ENCODE results near the gene OR4X2. TPM values are rescaled to one million over a fixed set of nuclear protein-coding genes. Genes with fewer than 3 reads are reported as not detected.
"Not testable (repeated sequence)": the region's sequence is repeated elsewhere in the genome, so short reads cannot be mapped to it uniquely, and the experiment has no call there.

OR4X2 gene, protein sequence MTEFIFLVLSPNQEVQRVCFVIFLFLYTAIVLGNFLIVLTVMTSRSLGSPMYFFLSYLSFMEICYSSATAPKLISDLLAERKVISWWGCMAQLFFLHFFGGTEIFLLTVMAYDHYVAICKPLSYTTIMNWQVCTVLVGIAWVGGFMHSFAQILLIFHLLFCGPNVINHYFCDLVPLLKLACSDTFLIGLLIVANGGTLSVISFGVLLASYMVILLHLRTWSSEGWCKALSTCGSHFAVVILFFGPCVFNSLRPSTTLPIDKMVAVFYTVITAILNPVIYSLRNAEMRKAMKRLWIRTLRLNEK
- total RNA-seq (2014; rRNA removed), result not detected in 2 replicates
- polyA plus RNA-seq (2012), result not detected

DNA sequence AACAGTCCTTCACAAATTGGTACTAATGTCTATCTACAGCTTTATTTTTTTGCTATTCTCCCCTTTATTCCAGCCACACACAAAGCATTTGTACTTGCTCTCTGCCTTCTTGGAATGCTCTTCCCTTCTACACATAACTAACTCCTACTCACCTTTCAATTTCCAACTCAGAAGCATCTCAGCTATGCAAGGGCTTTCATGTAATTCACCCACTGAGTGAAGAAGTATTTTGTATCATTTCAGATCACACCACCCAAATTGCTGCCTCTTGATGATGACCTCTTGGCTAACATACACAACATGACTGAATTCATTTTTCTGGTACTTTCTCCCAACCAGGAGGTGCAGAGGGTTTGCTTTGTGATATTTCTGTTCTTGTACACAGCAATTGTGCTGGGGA, at the start of gene OR4X2:
Gene OR4X2 (plus strand): TSS at position 301 of the 400 bp plus-strand sequence. CDS start 0 bp downstream, at position 301.
- DNase-seq (ENCODE audit: low read depth), result no peak

DNA sequence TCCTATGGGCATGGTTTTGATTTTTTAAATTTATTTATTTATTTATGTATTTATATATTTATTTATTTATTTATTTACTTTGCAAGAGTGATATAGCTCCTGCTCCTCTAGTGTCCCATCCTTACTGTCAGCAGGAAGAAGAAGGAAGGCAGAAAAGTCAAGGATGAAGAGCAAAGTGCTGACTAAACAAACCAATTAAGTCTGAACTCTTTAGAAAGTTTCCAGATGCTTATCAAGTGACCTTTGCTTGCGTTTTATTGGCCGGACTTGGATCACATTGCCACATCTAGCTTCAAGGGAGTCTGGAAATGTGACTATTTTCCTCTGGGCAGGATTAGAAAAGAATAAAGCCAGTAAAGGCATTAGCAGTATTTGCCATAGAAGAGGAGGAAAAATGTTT, 37.0 kb upstream of the OR4X2 start:
- DNase-seq (ENCODE audit: low read depth), result no peak

DNA sequence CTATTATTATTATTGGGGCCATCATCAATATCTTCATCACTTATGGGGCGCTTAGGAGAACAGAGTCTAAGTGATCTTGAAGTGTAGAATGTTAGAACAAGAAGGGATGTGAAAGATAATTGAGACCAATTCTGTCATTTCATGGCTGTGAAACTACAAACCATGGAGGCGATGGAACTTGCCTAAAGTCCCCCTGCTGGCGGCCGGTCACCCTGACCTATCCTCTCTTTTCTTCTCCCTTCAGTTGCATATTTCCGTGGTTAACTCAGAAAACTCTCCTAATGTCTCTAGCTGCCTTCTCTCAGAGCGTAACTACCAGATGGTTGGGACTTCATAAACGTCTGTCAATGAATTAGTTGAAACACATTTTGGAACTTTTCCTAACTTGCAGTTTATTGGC, 34.9 kb upstream of the OR4X2 start:
- peak; percentile 0 for DNase-seq (ENCODE audit: low read depth)

DNA sequence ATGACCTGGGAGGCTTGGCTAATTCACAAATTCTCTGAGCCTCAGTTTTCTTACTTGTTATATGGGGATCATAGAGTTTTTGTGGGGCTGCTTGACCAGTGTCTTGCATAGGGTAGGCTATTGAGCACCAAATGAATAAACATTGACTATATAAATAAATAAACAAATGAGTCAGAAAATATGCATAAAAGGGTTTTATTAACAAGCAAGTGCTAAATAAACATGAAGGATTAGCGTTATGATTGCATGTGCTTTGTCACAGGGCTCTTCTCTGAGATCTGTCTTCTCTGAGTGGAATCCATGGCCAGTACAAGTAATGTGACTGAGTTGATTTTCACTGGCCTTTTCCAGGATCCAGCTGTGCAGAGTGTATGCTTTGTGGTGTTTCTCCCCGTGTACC, 28.4 kb upstream of the OR4X2 start, which contains the start of gene OR4B1:
Gene OR4B1 (plus strand): TSS at position 301 of the 400 bp plus-strand sequence. CDS start 0 bp downstream, at position 301.
- DNase-seq (ENCODE audit: low read depth), result no peak

DNA sequence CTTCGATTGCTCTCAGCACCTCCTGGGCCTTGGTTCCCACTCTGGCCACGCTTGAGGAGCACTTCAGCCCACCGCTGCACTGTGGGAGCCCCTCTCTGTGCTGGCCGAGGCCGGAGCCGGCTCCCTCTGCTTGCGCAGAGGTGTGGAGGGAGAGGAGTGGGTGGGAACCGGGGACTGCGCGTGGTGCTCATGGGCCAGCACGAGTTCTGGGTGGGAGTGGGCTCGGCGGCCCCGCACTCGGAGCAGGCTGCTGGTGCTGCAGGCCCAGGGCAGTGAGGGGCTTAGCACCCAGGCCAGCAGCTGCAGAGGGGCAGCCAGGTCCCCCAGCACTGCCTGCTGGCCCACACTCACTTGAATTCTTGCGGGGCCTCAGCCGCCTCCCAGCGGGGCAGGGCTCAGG, 16.1 kb upstream of the OR4X2 start:
- no peak for DNase-seq (ENCODE audit: low read depth)

DNA sequence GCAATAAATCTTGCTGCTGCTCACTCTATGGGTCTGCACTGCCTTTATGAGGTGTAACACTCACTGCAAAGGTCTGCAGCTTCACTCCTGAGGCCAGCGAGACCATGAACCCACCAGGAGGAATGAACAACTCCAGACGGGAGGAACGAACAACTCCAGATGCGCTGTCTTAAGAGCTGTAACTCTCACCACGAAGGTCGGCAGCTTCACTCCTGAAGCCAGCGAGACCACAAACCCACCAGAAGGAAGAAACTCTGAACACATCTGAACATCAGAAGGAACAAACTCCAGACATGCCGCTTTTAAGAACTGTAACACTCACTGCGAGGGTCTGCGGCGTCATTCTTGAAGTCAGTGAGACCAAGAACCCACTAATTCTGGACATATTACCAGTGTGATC, 14.8 kb upstream of the OR4X2 start:
- not testable (repeated sequence) for DNase-seq (ENCODE audit: low read depth)

DNA sequence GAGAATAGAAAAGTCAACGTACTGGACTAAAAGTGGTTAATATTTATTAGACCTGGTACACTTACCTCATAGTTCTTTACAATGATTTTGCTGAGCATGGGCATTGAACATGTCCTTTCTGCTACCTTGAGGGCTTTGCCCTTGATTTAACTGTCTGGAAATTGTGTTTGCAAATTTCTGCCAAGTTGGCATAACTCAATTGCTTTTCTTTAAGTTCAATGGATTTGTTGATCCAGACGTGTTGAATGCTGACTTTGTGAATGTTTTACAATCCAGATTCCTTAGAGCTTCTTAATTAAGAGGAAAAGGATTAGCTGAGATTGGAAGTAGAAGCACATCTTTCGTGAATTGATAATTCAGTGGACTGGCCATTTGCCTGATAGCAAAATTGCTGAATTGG, 7.2 kb upstream of the OR4X2 start:
- DNase-seq (ENCODE audit: low read depth), result no peak

DNA sequence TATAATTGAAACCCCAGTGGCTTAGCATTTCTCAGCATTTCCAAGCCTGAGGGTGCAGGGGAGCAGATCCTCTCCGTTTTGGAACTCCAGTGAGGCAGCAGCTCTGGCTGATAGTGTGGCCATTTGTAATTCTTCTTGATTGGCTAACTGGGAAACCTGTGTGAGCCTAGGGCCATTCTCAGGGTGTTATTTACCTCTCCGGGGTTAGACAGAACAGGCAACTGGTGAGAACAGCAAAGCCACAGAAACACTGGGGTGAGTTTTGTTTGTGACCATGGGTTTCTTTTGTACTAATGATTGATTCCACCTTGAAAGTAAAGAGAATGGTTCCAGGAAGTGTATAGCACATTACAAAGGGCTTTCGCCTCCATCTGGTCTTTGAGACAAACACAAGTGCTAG, 2.4 kb upstream of the OR4X2 start:
- DNase-seq (ENCODE audit: low read depth), result no peak

DNA sequence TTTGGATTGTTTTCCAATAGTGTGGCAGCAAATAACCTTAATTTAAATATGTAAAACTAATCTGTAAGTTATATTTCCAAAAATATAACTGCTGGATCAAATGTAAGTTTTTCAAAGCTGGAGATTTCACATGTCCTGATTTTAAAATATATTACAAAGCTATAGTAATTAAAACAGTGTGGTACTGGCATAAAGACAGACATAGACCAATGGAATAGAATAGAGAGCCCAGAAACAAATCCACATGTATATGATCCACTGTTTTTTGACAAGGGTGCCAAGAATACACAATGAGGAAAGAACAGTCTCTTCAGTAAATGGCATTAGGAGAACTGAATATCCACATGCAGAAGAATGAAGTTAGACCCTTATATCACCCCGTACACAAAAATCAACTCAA, 4.0 kb downstream of the OR4X2 start:
- no peak for DNase-seq (ENCODE audit: low read depth)

DNA sequence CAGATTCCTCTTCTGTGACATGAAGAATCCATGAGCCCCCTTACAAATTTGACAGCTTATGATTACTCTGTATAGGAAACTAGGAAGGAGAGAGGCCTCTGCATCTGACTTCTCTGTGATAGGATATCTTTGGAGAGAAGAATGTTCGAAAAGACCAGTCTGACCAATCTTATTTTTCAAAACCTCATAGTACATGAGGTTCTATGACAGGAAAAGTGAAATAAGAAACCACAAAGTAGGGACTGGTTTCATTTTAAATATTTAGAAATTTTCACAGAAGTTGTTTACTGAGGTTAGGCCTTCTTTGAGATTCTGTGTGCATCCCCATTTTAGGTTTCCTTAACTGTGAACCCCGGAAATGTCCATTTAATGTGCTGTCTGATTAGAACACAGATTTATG, 16.7 kb downstream of the OR4X2 start:
- no peak for DNase-seq (ENCODE audit: low read depth)

DNA sequence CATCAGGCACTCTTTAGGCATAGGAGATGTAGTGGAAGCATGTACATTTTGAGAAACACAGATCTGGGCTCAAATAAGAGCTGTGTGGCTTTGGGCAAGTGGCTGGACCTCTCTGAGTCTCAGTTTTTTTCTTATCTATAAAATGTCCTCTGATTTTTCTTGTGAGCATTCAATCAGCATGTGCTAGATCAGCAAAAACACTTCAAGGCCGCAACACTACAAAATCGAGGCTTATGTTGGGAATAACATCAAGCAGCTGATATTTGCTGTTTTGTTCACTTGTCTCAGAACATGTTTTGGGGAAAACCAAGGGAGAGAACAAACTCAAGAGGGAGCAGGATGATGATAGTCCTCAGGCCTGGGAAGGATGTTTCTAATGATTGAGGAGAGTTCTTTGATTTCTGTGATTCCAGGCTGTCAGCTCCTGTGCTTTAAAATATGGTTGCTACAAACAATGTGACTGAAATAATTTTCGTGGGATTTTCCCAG, 18.6 kb downstream of the OR4X2 start, which contains the start of gene OR4X1:
Gene OR4X1 (plus strand): TSS at position 439 of the 489 bp plus-strand sequence. CDS start 0 bp downstream, at position 439.
- DNase-seq (ENCODE audit: low read depth), result no peak

DNA sequence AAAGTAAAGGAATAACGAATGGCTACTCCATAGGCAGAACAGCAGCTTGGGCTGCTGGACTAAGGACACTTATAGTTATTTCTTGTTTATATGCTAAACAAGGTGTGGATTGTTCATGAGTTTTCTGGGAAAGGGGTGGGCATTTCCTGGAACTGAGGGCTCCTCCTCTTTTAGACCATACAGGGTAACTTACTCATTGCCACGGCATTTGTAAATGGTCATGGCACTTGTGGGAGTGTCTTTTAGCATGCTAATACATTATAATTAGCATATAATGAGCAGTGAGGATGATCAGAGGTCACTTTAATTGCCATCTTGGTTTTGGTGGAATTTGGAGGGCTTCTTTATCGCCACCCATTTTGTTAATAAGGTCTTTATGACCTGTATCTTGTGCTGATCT, 25.7 kb downstream of the OR4X2 start:
- no peak for DNase-seq (ENCODE audit: low read depth)

DNA sequence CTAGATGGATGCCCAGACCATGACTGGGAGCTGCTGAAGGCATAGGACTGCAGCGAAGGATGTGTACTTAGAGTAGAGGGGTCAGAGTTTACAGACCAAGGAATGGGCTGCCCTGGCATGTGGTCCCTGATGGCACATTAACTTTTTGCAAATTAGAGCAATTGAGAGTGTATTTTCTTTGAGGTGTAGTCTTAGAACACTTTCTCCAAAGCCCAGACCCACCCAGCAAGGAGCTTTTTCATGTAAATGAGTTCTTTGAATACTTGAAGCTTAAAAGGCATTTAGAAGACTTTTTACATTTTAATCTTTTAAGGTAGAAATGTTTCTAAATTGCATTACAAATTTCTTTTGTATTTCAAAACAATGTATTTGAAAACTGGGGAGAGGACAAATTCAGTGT, 27.7 kb downstream of the OR4X2 start:
- DNase-seq (ENCODE audit: low read depth), result no peak

Other genes with a start within 250 kb of the OR4X2 start
- not detected in 2 replicates for gene OR4B1, start 28.3 kb upstream of the OR4X2 start, total RNA-seq (2014; rRNA removed)
- not detected in 2 replicates for gene OR4X1, start 18.8 kb downstream of the OR4X2 start, total RNA-seq (2014; rRNA removed)
- not detected in 2 replicates for gene OR4S1, start 61.1 kb downstream of the OR4X2 start, total RNA-seq (2014; rRNA removed)
- not detected in 2 replicates for gene OR4C3, start 79.8 kb downstream of the OR4X2 start, total RNA-seq (2014; rRNA removed)
- gene OR4C5, start 121.4 kb downstream of the OR4X2 start, total RNA-seq (2014; rRNA removed), result not detected in 2 replicates
- not detected in 2 replicates for gene OR4A47, start 243.7 kb downstream of the OR4X2 start, total RNA-seq (2014; rRNA removed)